Measurements from ENCODE around the gene MAP2K4. TPM values are rescaled to one million over a fixed set of nuclear protein-coding genes. Genes with fewer than 3 reads are reported as not detected.
"Not testable (repeated sequence)": the region's sequence is repeated elsewhere in the genome, so short reads cannot be mapped to it uniquely, and the experiment has no call there.

The MAP2K4 gene
- total and polyA plus RNA-seq, 2 donors (not counting 1 experiment from before 2014, with no cell fraction given): 6.2 to 44.8 TPM

- Histone ChIP-seq H3K9me3 (ENCODE audit: control extremely low read depth in 1 of 3, control insufficient read depth in 2 of 3, insufficient read depth in 1 of 3, low read length in 2 of 3) (peaks cover 0 to 10% (median 7%) of the 10 kb centered on the region in 3 donors), H4K20me1 (ENCODE audit: control insufficient read depth, insufficient read depth, low read length, poor library complexity, severe bottlenecking) (no peaks in the 10 kb centered on the region), H2AFZ (ENCODE audit: insufficient read depth, low read depth, low read length, poor library complexity, severe bottlenecking) (no peak overlapping the region), H3K4me1 (ENCODE audit: control insufficient read depth in 2 of 2, insufficient read depth in 2 of 2, low read length in 2 of 2) (no peaks in the 10 kb centered on the region), H3K4me3 (ENCODE audit: control extremely low read depth in 1 of 5, extremely low read depth in 1 of 5, insufficient read depth in 1 of 5, low read depth in 2 of 5, low read length in 4 of 5) (no peak overlapping the region), H3K4me2 (replicated peaks; ENCODE audit: low read depth, low read length, poor library complexity, severe bottlenecking) (no peak overlapping the region), H3K79me2 (ENCODE audit: control insufficient read depth, insufficient read depth, low read length) (no peaks in the 10 kb centered on the region), H3K27me3 (replicated peaks in 1 of 4; ENCODE audit: control extremely low read depth in 1 of 4, control insufficient read depth in 3 of 4, insufficient read depth in 4 of 4, low read length in 3 of 4) (no peaks in the 10 kb centered on the region), H3K36me3 (replicated peaks in 1 of 2; ENCODE audit: control extremely low read depth in 1 of 2, control insufficient read depth in 1 of 2, extremely low read depth in 1 of 2, insufficient read depth in 2 of 2, low read length in 1 of 2) (peaks cover 10 to 37% of the 10 kb centered on the region in 2 experiments), H3K27ac (ENCODE audit: low read length in 2 of 2) (no peak overlapping the region), H3K9ac (ENCODE audit: low read length) (no peak overlapping the region)
- H3K4me1 Mint-ChIP-seq: no peaks in the 10 kb centered on the region
- TF ChIP-seq EZH2 (IDR thresholded peaks at IDR 0.05; ENCODE audit: borderline replicate concordance, insufficient read depth, low read depth, low read length, poor library complexity, severe bottlenecking): no peak
- TF ChIP-seq, protein P1, sequence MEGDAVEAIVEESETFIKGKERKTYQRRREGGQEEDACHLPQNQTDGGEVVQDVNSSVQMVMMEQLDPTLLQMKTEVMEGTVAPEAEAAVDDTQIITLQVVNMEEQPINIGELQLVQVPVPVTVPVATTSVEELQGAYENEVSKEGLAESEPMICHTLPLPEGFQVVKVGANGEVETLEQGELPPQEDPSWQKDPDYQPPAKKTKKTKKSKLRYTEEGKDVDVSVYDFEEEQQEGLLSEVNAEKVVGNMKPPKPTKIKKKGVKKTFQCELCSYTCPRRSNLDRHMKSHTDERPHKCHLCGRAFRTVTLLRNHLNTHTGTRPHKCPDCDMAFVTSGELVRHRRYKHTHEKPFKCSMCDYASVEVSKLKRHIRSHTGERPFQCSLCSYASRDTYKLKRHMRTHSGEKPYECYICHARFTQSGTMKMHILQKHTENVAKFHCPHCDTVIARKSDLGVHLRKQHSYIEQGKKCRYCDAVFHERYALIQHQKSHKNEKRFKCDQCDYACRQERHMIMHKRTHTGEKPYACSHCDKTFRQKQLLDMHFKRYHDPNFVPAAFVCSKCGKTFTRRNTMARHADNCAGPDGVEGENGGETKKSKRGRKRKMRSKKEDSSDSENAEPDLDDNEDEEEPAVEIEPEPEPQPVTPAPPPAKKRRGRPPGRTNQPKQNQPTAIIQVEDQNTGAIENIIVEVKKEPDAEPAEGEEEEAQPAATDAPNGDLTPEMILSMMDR (IDR thresholded peaks at IDR 0.05): no peak
- no peaks in the 10 kb centered on the region for H3K27me3 Mint-ChIP-seq
- DNase-seq (no peak), ATAC-seq (ENCODE audit: low read depth) (no peak)
- H3K27ac Mint-ChIP-seq: no peak overlapping the region
- no peak overlapping the region for H3K4me3 Mint-ChIP-seq
- peaks cover 5% of the 10 kb centered on the region for H3K9me3 Mint-ChIP-seq (ENCODE audit: insufficient read depth)
- ChIA-PET CTCF (no interaction called here), POLR2A (no interaction called here)
- WGBS (ENCODE audit: insufficient coverage): no CpG with 5 or more reads among the region's 1 CpG
- intact Hi-C loops (cut with micrococcal nuclease): no loop called here
Observed at GRCh38 chr17:12137859-12138258, 117.2 kb downstream of the MAP2K4 start.

DNA sequence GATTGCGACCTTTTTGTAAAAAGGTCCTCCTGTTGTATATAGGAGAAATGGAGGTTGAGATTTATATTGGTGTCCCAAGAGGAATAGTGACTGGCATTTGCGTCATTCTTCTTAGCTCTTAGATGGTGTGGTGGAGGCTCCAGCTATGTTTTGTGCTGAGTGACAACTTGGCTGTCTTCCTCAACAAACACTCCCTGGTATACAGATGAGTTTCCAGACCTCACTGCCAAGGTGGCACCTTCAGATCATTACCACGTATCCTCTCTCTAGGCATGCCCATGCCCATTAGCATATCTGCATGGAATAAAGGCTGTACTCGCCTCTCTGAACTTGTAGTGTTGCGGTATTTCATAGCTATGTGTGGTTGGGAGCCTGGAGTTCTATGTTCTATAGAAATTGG is 120.0 kb downstream of the MAP2K4 start:
- H3K27me3 ChIP-seq (replicated peaks in 1 of 4; ENCODE audit: control extremely low read depth in 1 of 4, control insufficient read depth in 3 of 4, insufficient read depth in 4 of 4, low read length in 3 of 4): no peaks in the 10 kb centered on the region
- H3K4me1 Mint-ChIP-seq: no peaks in the 10 kb centered on the region
- H3K9ac ChIP-seq (ENCODE audit: low read length): no peak overlapping the region
- H4K20me1 ChIP-seq (ENCODE audit: control insufficient read depth, insufficient read depth, low read length, poor library complexity, severe bottlenecking): no peaks in the 10 kb centered on the region
- DNase-seq (no peak), ATAC-seq (ENCODE audit: low read depth) (no peak)
- no peaks in the 10 kb centered on the region for H3K79me2 ChIP-seq (ENCODE audit: control insufficient read depth, insufficient read depth, low read length)
- intact Hi-C loops (cut with micrococcal nuclease): no loop called here
- H3K4me3 Mint-ChIP-seq: no peak overlapping the region
- no peak overlapping the region for H2AFZ ChIP-seq (ENCODE audit: insufficient read depth, low read depth, low read length, poor library complexity, severe bottlenecking)
- peaks cover 5% of the 10 kb centered on the region for H3K9me3 Mint-ChIP-seq (ENCODE audit: insufficient read depth)
- H3K27me3 Mint-ChIP-seq: no peaks in the 10 kb centered on the region
- WGBS (ENCODE audit: insufficient coverage): 100% methylated on average over 1 of the region's 5 CpGs
- POLR2A ChIA-PET: no interaction called here
- peaks cover 0 to 10% (median 7%) of the 10 kb centered on the region in 3 donors for H3K9me3 ChIP-seq (ENCODE audit: control extremely low read depth in 1 of 3, control insufficient read depth in 2 of 3, insufficient read depth in 1 of 3, low read length in 2 of 3)
- H3K4me1 ChIP-seq (ENCODE audit: control insufficient read depth in 2 of 2, insufficient read depth in 2 of 2, low read length in 2 of 2): no peaks in the 10 kb centered on the region
- no peak overlapping the region for H3K4me2 ChIP-seq (replicated peaks; ENCODE audit: low read depth, low read length, poor library complexity, severe bottlenecking)
- no peak overlapping the region for H3K27ac ChIP-seq (ENCODE audit: low read length in 2 of 2)
- no peak overlapping the region for H3K27ac Mint-ChIP-seq
- CTCF ChIA-PET: no interaction called here
- no peak for TF ChIP-seq EZH2 (IDR thresholded peaks at IDR 0.05; ENCODE audit: borderline replicate concordance, insufficient read depth, low read depth, low read length, poor library complexity, severe bottlenecking)
- TF ChIP-seq, protein P1 (IDR thresholded peaks at IDR 0.05): no peak
- H3K36me3 ChIP-seq (replicated peaks in 1 of 2; ENCODE audit: control extremely low read depth in 1 of 2, control insufficient read depth in 1 of 2, extremely low read depth in 1 of 2, insufficient read depth in 2 of 2, low read length in 1 of 2): peaks cover 12 to 36% of the 10 kb centered on the region in 2 experiments
- no peak overlapping the region for H3K4me3 ChIP-seq (ENCODE audit: control extremely low read depth in 1 of 5, extremely low read depth in 1 of 5, insufficient read depth in 1 of 5, low read depth in 2 of 5, low read length in 4 of 5)

- H3K4me3 Mint-ChIP-seq; H3K9me3 Mint-ChIP-seq (ENCODE audit: insufficient read depth); H3K36me3 ChIP-seq (replicated peaks in 1 of 2; ENCODE audit: control extremely low read depth in 1 of 2, control insufficient read depth in 1 of 2, extremely low read depth in 1 of 2, insufficient read depth in 2 of 2, low read length in 1 of 2); H3K27me3 ChIP-seq (replicated peaks in 1 of 4; ENCODE audit: control extremely low read depth in 1 of 4, control insufficient read depth in 3 of 4, insufficient read depth in 4 of 4, low read length in 3 of 4); H4K20me1 ChIP-seq (ENCODE audit: control insufficient read depth, insufficient read depth, low read length, poor library complexity, severe bottlenecking); intact Hi-C loops (cut with micrococcal nuclease); H2AFZ ChIP-seq (ENCODE audit: insufficient read depth, low read depth, low read length, poor library complexity, severe bottlenecking); H3K4me3 ChIP-seq (ENCODE audit: control extremely low read depth in 1 of 5, extremely low read depth in 1 of 5, insufficient read depth in 1 of 5, low read depth in 2 of 5, low read length in 4 of 5); DNase-seq; H3K9me3 ChIP-seq (ENCODE audit: control extremely low read depth in 1 of 3, control insufficient read depth in 2 of 3, insufficient read depth in 1 of 3, low read length in 2 of 3); H3K27me3 Mint-ChIP-seq; H3K27ac Mint-ChIP-seq; CTCF ChIA-PET; H3K27ac ChIP-seq (ENCODE audit: low read length in 2 of 2); H3K9ac ChIP-seq (ENCODE audit: low read length); H3K4me1 Mint-ChIP-seq; POLR2A ChIA-PET; H3K4me1 ChIP-seq (ENCODE audit: control insufficient read depth in 2 of 2, insufficient read depth in 2 of 2, low read length in 2 of 2); ATAC-seq (ENCODE audit: low read depth); H3K4me2 ChIP-seq (replicated peaks; ENCODE audit: low read depth, low read length, poor library complexity, severe bottlenecking); H3K79me2 ChIP-seq (ENCODE audit: control insufficient read depth, insufficient read depth, low read length): not testable (repeated sequence)
- 10% methylated on average over 2 of the region's 8 CpGs for WGBS (ENCODE audit: insufficient coverage)
Observed at GRCh38 chr17:12162187-12162586, 141.5 kb downstream of the MAP2K4 start.

Data from B cell (primary cell).